Ascending aorta (tissue), 2 donors: Measurements from ENCODE around the gene UTP25. TPM values are rescaled to one million over a fixed set of nuclear protein-coding genes. Genes with fewer than 3 reads are reported as not detected.
A peak's percentile ranks its signal among the peaks of the same experiment; 100 is the strongest.

Experiments
- DNase-seq, 2 donors: peaks; one replicate each; pipeline ENCODE4 v3.0.0-alpha.2; 2019; ENCODE audit warnings: low spot score in 2 of 2
- H3K27ac ChIP-seq, 2 donors: fragments of 200-600 bp; sonication (generic); one replicate each; pipeline ENCODE4 v1.5.1; 2016 to 2017; ENCODE audit warnings: mild to moderate bottlenecking in 1 of 2
- H3K27me3 ChIP-seq: fragments of 200-600 bp; sonication (generic); one replicate; pipeline ENCODE4 v1.5.1; 2017
- H3K36me3 ChIP-seq, 2 donors: fragments of 200-600 bp; sonication (generic); one replicate each; pipeline ENCODE4 v1.5.1; 2016
- H3K4me1 ChIP-seq, 2 donors: fragments of 200-600 bp; sonication (generic); one replicate each; pipeline ENCODE4 v1.5.1; 2016 to 2017; ENCODE audit warnings: mild to moderate bottlenecking in 1 of 2
- H3K4me3 ChIP-seq, 2 donors: fragments of 200-600 bp; sonication (generic); one replicate each; pipeline ENCODE4 v1.5.1; 2016 to 2017; ENCODE audit warnings: mild to moderate bottlenecking in 1 of 2
- H3K9me3 ChIP-seq, 2 donors: fragments of 200-600 bp; sonication (generic); one replicate each; pipeline ENCODE4 v1.5.1; 2016
- intact Hi-C: fragments of 100-400 bp; cut with DNase I; formaldehyde crosslinking; loops from one replicate; pipeline ENCODE4 v1.15.1; 2023
- total RNA-seq: library from RNA; depleted of rRNA; stranded (reverse); fragments of >200 nt; gene quantifications from one replicate; pipeline ENCODE4 v1.1.0, GENCODE V29; 2016
- TF ChIP-seq, protein P1 (sequence below), 3 experiments: fragments of 200-600 bp in 2 of 3; fragments of 450-650 bp in 1 of 3; sonication (generic) in 2 of 3; IDR thresholded peaks; one replicate each; pipeline ENCODE4 v1.5.1; 2016 to 2019; ENCODE audit warnings: antibody characterized with exemption in 3 of 3, mild to moderate bottlenecking in 1 of 3, moderate library complexity in 1 of 3

Gene UTP25
- total RNA-seq, 1 donor from 2014 or later, result 3.6 TPM

DNA sequence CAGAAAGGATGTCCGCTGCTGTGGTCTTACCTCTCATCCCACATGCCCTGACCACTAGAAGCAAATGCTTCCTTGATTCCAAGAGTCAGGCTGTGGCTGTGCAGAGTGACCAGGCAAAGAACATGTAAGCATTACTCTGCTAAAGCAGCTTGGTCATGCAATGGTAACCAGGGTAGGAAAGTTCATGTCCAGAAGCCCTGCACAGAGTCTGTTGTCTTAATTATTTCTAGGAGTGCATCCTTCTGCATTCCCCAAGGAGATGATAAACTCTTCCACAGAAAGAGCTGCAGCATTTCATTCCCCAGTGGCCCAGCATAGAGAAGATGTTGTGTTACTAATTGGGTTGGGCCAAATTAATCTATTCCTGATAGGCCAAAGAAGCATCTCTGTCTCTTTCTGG lies 10.1 kb upstream of the UTP25 start:
- Histone ChIP-seq H3K36me3 (no peaks in the 10 kb centered on the region), H3K9me3 (no peaks in the 10 kb centered on the region), H3K27ac (no peak overlapping the region), H3K4me3 (no peak overlapping the region), H3K4me1 (no peaks in the 10 kb centered on the region), H3K27me3 (no peaks in the 10 kb centered on the region)
- TF ChIP-seq, protein P1, sequence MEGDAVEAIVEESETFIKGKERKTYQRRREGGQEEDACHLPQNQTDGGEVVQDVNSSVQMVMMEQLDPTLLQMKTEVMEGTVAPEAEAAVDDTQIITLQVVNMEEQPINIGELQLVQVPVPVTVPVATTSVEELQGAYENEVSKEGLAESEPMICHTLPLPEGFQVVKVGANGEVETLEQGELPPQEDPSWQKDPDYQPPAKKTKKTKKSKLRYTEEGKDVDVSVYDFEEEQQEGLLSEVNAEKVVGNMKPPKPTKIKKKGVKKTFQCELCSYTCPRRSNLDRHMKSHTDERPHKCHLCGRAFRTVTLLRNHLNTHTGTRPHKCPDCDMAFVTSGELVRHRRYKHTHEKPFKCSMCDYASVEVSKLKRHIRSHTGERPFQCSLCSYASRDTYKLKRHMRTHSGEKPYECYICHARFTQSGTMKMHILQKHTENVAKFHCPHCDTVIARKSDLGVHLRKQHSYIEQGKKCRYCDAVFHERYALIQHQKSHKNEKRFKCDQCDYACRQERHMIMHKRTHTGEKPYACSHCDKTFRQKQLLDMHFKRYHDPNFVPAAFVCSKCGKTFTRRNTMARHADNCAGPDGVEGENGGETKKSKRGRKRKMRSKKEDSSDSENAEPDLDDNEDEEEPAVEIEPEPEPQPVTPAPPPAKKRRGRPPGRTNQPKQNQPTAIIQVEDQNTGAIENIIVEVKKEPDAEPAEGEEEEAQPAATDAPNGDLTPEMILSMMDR (IDR thresholded peaks at IDR 0.05), result no peak
- intact Hi-C loops, result no loop called here
- no peak for DNase-seq

DNA sequence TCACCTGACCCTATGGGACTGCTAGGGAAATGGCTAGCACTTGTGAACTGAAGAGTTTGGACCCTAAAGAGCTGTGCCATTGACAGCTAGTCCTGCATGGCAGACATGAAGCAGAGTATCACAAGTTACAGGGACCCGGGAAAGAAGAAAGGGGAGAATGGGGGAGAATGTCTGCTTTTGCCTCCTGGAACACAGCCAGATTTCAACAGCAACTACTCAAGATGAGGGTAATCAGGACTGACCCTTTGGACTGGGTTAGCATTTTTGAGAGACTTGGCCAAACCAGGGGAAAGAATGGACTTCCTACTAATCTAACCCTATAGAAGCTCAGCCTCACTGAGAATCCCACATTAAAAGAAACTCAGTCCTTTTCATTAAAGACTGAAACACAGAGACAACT lies 8.7 kb upstream of the UTP25 start:
- H3K36me3 ChIP-seq, result no peaks in the 10 kb centered on the region
- DNase-seq, result no peak
- H3K4me1 ChIP-seq, result no peaks in the 10 kb centered on the region
- H3K4me3 ChIP-seq, result no peak overlapping the region
- H3K9me3 ChIP-seq, result no peaks in the 10 kb centered on the region
- no peaks in the 10 kb centered on the region for H3K27me3 ChIP-seq
- intact Hi-C loops, result no loop called here
- TF ChIP-seq, protein P1 (IDR thresholded peaks at IDR 0.05), result no peak
- H3K27ac ChIP-seq, result no peak overlapping the region

DNA sequence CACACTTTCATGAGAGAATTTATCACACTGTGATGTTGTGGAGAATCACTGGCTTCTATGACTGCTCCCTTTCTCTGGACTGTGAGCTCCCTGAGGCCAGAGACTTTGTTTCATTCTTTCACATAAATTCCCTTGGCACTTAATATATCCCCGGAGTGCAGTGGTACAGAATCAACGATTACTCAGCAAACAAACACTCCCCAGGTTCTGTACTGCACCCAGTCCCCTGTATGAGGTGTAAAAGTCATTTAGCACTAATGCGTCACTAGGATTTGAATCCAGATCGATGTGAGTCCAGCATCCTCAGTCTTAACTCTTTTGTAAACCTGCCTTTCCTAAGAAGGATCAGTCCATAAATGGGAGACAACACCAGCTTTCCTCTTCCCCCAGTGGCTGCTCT lies 6.8 kb upstream of the UTP25 start:
- no peaks in the 10 kb centered on the region for H3K9me3 ChIP-seq
- H3K27me3 ChIP-seq, result no peaks in the 10 kb centered on the region
- no peak overlapping the region for H3K27ac ChIP-seq
- intact Hi-C loops, result no loop called here
- TF ChIP-seq, protein P1 (IDR thresholded peaks at IDR 0.05), result no peak
- no peaks in the 10 kb centered on the region for H3K4me1 ChIP-seq
- no peaks in the 10 kb centered on the region for H3K36me3 ChIP-seq
- no peak for DNase-seq
- H3K4me3 ChIP-seq, result no peak overlapping the region

DNA sequence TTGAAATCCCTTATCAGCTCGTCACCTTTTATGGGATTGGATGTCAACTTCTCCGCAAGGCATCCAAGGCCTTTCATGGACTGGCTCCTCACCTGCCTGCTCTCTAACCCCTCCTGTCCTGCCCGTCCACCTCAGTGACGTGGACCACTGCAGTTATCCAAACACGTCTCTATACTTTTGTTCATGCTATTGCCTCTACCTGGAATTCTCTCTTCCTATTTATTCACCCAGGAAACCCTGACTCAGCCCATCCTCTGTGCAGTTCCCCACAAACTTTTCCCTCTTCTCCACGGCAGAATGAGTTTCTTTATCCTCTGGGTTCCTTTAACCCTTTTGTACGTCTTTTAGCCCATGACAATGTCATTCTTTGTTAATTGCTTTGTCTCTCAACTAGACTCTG lies 5.1 kb upstream of the UTP25 start:
- DNase-seq, result no peak
- no peak overlapping the region for H3K27ac ChIP-seq
- intact Hi-C loops, result no loop called here
- no peaks in the 10 kb centered on the region for H3K4me1 ChIP-seq
- H3K36me3 ChIP-seq, result no peaks in the 10 kb centered on the region
- no peaks in the 10 kb centered on the region for H3K27me3 ChIP-seq
- TF ChIP-seq, protein P1 (IDR thresholded peaks at IDR 0.05), result no peak
- H3K9me3 ChIP-seq, result no peaks in the 10 kb centered on the region
- H3K4me3 ChIP-seq, result no peak overlapping the region

DNA sequence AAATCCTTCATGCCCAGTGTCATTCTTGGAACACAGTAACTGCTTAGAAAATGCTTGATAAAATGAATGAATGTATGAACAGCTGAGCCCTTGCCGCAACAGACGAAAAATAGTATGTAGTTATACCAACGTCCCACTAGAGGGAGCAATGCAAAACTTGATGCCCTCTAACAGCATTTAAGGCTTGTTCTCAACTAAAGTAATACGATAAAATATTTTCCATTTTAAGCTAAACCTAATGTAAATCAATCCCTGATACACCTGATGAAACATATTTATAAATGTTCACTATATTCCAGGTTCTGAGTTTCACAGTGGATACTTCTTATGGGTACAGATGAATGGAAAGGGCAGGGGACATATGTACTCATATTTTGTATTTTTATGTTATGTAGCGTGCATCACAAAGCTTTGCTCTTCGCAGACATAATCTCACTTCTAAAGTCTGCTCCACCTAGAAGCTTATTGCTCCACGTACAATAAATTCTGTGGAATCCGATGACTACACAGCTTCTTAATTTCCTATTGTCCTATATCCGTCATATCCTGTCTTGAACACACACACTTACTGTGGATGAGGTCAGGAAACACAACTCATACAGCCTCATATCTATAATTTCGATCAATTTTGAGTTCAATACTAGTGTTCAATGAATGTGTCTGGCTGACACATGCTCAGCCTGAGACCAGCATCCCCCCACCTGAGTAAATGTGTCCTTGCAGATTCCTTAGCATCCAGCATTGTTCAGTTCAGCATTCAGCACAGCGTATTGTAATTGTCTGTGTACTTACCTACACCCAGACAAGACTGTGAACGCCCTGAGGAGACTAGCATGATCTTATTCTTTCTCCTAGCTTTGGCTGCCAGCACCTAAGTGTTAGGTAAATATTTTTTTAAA lies 4.4 kb upstream of the UTP25 start:
- no peaks in the 10 kb centered on the region for H3K9me3 ChIP-seq
- no peaks in the 10 kb centered on the region for H3K4me1 ChIP-seq
- H3K4me3 ChIP-seq, result no peak overlapping the region
- H3K27me3 ChIP-seq, result no peaks in the 10 kb centered on the region
- no peak overlapping the region for H3K27ac ChIP-seq
- H3K36me3 ChIP-seq, result no peaks in the 10 kb centered on the region
- TF ChIP-seq, protein P1 (IDR thresholded peaks at IDR 0.05), result peak in 2 of 3 experiments; percentile 61 to 66
- intact Hi-C loops, result no loop called here
- DNase-seq, result no peak
